ENCODE results near the gene VPS50.
"Not testable (repeated sequence)": the region's sequence is repeated elsewhere in the genome, so short reads cannot be mapped to it uniquely, and the experiment has no call there.

VPS50 gene

DNA sequence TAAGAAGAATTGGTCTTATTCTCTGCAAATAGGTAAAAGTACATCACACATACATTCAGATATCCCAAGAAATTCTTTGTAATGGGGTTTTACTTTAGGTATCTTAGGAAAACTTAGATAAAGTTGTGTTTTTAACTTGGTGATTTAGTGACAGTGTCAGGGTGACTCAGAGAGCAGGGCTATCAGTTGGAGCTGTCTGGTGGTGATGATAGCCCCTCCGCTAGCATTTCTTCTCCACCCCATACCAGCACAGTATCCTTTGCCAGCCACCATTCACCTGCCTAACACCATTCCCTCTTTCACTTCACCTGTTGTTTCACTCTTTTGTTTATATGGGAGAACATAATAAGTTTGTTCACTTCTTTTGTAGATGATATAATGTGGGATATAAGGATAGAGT lies 30.4 kb downstream of the VPS50 start:
- TF ChIP-seq ZNF274 (IDR thresholded peaks at IDR 0.05; ENCODE audit: low read depth, low read length) = no peak
- no peak overlapping the region for H3K4me3 ChIP-seq (ENCODE audit: low read length)

DNA sequence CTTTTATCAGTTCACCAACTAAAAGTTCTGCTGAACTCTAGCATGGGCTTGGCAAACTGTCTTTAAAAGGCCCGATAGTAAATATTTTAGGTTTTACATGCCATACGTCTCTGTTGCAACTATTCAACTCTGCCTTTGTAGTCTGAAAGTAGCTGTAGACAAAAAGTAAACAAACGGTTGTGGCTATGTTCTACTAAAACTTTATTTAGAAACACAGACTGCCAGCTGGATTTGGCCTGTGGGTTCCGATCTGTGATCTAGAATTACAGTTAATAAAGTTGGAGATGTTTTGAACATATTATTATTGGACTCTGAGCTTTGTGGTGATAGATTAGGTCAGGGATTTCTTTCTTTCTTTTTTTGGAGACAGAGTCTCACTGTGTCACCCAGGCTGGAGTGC lies 33.1 kb downstream of the VPS50 start:
- H3K4me3 ChIP-seq (ENCODE audit: low read length) = no peak overlapping the region
- no peak for TF ChIP-seq ZNF274 (IDR thresholded peaks at IDR 0.05; ENCODE audit: low read depth, low read length)

GRCh38 chr7:93279541-93279940 lies 47.4 kb downstream of the VPS50 start:
- TF ChIP-seq ZNF274 (IDR thresholded peaks at IDR 0.05; ENCODE audit: low read depth, low read length) = no peak
- H3K4me3 ChIP-seq (ENCODE audit: low read length) = no peak overlapping the region

- no peak overlapping the region for H3K4me3 ChIP-seq (ENCODE audit: low read length)
- TF ChIP-seq ZNF274 (IDR thresholded peaks at IDR 0.05; ENCODE audit: low read depth, low read length) = no peak
These were observed 52.7 kb downstream of the VPS50 start for GRCh38 chr7:93284908-93285307.

DNA sequence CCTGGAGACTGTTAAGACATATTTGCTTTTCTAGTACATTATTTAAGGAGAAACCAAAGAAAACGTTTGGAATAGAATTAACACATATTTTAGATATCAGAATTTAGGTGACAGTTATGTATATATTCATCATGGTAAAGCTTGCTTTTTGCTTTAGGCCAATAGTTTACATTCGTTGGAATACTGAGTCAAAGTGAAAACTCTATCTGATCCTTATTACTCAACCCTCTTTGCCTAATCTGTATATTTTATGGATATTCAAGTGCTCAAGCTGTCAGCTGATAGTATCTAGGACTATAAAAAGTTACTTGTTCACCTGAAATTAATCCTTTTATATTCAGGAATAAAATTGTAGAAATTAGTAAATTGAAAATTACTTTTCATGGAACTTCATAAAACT lies 61.1 kb downstream of the VPS50 start:
- H3K4me3 ChIP-seq (ENCODE audit: low read length) = no peak overlapping the region
- no peak for TF ChIP-seq ZNF274 (IDR thresholded peaks at IDR 0.05; ENCODE audit: low read depth, low read length)

DNA sequence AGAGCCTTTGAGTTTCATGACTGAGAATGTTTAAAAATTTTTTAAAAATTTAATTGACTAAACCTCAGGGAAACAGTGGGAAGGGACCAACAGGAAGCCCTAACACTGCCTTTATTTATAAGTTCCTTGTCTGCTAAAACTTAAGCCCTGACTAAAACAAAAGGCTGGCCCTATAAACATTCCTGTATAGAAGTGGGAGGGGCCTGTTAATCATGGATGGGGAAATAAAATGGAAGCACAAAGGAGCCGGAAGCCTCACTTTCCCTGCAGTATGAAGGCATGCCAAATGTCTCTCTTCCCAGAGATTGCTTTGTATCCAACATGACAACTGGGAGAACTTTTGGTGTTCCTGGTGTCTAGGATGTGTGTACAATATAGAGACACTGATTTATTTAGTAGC lies 66.0 kb downstream of the VPS50 start:
- no peak for TF ChIP-seq ZNF274 (IDR thresholded peaks at IDR 0.05; ENCODE audit: low read depth, low read length)
- no peak overlapping the region for H3K4me3 ChIP-seq (ENCODE audit: low read length)

GRCh38 chr7:93298671-93299070 lies 66.5 kb downstream of the VPS50 start:
- TF ChIP-seq ZNF274 (IDR thresholded peaks at IDR 0.05; ENCODE audit: low read depth, low read length) = no peak
- no peak overlapping the region for H3K4me3 ChIP-seq (ENCODE audit: low read length)

DNA sequence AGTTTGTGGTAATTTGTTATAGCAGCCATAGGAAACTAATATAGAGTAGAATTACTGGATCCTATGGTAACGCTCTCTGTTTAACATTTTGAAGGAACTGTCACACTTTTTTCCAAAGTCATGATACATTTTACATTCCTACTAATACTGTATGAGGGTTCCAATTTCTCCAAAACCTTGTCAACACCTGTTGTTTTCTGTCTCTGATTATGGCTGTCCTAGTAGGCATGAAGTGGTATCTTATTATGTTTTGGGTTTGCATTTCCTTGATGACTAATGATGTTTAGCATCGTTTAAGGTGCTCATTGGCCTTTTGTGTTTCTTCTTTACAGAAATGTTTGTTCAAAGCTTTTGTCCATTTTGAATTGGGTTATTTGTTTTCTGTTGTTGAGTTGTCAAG lies 69.6 kb downstream of the VPS50 start:
- no peak for TF ChIP-seq ZNF274 (IDR thresholded peaks at IDR 0.05; ENCODE audit: low read depth, low read length)
- no peak overlapping the region for H3K4me3 ChIP-seq (ENCODE audit: low read length)

GRCh38 chr7:93307131-93307660 lies 75.0 kb downstream of the VPS50 start:
- TF ChIP-seq ZNF274 (IDR thresholded peaks at IDR 0.05; ENCODE audit: low read depth, low read length) = no peak
- no peak overlapping the region for H3K4me3 ChIP-seq (ENCODE audit: low read length)

GRCh38 chr7:93307943-93308342 lies 75.8 kb downstream of the VPS50 start:
- H3K4me3 ChIP-seq (ENCODE audit: low read length) = no peak overlapping the region
- TF ChIP-seq ZNF274 (IDR thresholded peaks at IDR 0.05; ENCODE audit: low read depth, low read length) = no peak

- no peak overlapping the region for H3K4me3 ChIP-seq (ENCODE audit: low read length)
- TF ChIP-seq ZNF274 (IDR thresholded peaks at IDR 0.05; ENCODE audit: low read depth, low read length) = no peak
These were observed 78.2 kb downstream of the VPS50 start for GRCh38 chr7:93310346-93310745.

- H3K4me3 ChIP-seq (ENCODE audit: low read length) = no peak overlapping the region
- no peak for TF ChIP-seq ZNF274 (IDR thresholded peaks at IDR 0.05; ENCODE audit: low read depth, low read length)
These were observed 82.3 kb downstream of the VPS50 start for GRCh38 chr7:93314449-93314848.

DNA sequence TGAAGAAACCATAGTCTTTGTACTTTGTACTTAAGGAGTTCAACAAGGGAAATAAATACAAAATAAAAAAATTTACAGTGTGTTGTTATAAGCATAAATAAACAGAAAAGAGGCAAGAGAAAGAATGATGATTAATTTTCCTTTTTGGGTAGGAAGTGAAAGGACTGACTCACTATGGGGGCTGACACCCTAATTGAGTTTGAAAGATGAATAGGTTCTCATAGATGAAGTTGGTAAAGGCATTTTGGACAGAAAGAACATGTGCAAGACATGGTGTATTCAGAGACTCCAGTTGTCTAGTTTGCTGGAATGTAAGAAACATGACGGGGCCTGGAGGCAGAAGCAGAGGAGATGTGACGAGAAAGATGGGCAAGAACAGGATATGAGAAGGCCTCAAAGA lies 83.7 kb downstream of the VPS50 start:
- TF ChIP-seq ZNF274 (IDR thresholded peaks at IDR 0.05; ENCODE audit: low read depth, low read length) = no peak
- H3K4me3 ChIP-seq (ENCODE audit: low read length) = no peak overlapping the region

- H3K4me3 ChIP-seq (ENCODE audit: low read length) = no peak overlapping the region
- TF ChIP-seq ZNF274 (IDR thresholded peaks at IDR 0.05; ENCODE audit: low read depth, low read length) = no peak
These were observed 84.6 kb downstream of the VPS50 start for GRCh38 chr7:93316730-93317129.

- no peak overlapping the region for H3K4me3 ChIP-seq (ENCODE audit: low read length)
- no peak for TF ChIP-seq ZNF274 (IDR thresholded peaks at IDR 0.05; ENCODE audit: low read depth, low read length)
These were observed 88.7 kb downstream of the VPS50 start for GRCh38 chr7:93320887-93321286.

- not testable (repeated sequence) for H3K4me3 ChIP-seq (ENCODE audit: low read length)
These were observed 94.1 kb downstream of the VPS50 start for GRCh38 chr7:93326291-93326690.
